H7 (cell line): ENCODE measurements around the gene NTN1. TPM values are rescaled to one million over a fixed set of nuclear protein-coding genes. Genes with fewer than 3 reads are reported as not detected.

Source experiments
- DNase-seq: peaks from one replicate; pipeline ENCODE4 v3.0.0; 2012
- H3K27me3 ChIP-seq: 2 replicates; pipeline ENCODE4 v1.6.0; 2011; ENCODE audit warnings: mild to moderate bottlenecking, low read length; ENCODE audit not compliant: control insufficient read depth, insufficient read depth
- H3K36me3 ChIP-seq: replicated peaks from 2 replicates; pipeline ENCODE4 v1.5.1; 2011; ENCODE audit warnings: low read length; ENCODE audit not compliant: control insufficient read depth, insufficient read depth
- H3K4me3 ChIP-seq: 2 replicates; pipeline ENCODE4 v1.5.1; 2011; ENCODE audit warnings: low read depth, mild to moderate bottlenecking, control low read depth, low read length, moderate library complexity; ENCODE audit not compliant: insufficient read depth
- total RNA-seq: library from RNA; depleted of rRNA; stranded (reverse); fragments of >200 nt; shearing (Covaris generic); gene quantifications from 2 replicates; pipeline ENCODE4 v1.2.3, GENCODE V29; 2014

Gene NTN1
- total RNA-seq, 1 experiment from 2014 or later = 19.1 TPM

- peaks cover 77% of the 10 kb centered on the region for H3K27me3 ChIP-seq
- H3K4me3 ChIP-seq = peak overlapping the region; percentile 44
- no peaks in the 10 kb centered on the region for H3K36me3 ChIP-seq
- DNase-seq = peak; percentile 65
These were observed 1.1 kb upstream of the NTN1 start for GRCh38 chr17:9020096-9020823.

DNA sequence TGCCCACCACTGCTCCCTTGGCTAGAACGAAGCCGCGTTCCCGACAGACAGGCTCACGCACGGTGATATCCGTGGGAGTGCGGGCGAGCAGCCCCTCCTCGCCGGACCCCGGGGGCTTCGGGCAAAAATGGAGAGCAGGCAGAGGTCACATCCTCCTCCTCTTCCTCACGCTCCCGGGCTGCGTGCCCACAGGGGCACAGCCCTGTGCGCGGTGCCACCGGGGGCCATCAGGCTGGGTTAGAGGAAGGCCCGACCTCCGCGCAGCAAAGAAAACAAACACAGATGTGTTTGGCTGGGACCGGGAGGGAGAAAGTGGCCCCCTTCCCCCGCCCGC lies 519 bp upstream of the NTN1 start:
- H3K36me3 ChIP-seq = no peaks in the 10 kb centered on the region
- H3K4me3 ChIP-seq = peak overlapping the region; percentile 44
- peaks cover 82% of the 10 kb centered on the region for H3K27me3 ChIP-seq
- no peak for DNase-seq

GRCh38 chr17:9021992-9022572 lies 772 bp downstream of the NTN1 start:
- H3K36me3 ChIP-seq = no peaks in the 10 kb centered on the region
- H3K27me3 ChIP-seq = peaks cover 84% of the 10 kb centered on the region
- peak overlapping the region; percentile 44 for H3K4me3 ChIP-seq
- DNase-seq = peak; percentile 78

DNA sequence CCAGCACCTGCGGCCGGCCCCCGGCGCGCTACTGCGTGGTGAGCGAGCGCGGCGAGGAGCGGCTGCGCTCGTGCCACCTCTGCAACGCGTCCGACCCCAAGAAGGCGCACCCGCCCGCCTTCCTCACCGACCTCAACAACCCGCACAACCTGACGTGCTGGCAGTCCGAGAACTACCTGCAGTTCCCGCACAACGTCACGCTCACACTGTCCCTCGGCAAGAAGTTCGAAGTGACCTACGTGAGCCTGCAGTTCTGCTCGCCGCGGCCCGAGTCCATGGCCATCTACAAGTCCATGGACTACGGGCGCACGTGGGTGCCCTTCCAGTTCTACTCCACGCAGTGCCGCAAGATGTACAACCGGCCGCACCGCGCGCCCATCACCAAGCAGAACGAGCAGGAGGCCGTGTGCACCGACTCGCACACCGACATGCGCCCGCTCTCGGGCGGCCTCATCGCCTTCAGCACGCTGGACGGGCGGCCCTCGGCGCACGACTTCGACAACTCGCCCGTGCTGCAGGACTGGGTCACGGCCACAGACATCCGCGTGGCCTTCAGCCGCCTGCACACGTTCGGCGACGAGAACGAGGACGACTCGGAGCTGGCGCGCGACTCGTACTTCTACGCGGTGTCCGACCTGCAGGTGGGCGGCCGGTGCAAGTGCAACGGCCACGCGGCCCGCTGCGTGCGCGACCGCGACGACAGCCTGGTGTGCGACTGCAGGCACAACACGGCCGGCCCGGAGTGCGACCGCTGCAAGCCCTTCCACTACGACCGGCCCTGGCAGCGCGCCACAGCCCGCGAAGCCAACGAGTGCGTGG lies 1.5 kb downstream of the NTN1 start:
- peaks cover 80% of the 10 kb centered on the region for H3K27me3 ChIP-seq
- H3K4me3 ChIP-seq = peak overlapping the region; percentile 44
- peak; percentile 79 for DNase-seq
- no peaks in the 10 kb centered on the region for H3K36me3 ChIP-seq

DNA sequence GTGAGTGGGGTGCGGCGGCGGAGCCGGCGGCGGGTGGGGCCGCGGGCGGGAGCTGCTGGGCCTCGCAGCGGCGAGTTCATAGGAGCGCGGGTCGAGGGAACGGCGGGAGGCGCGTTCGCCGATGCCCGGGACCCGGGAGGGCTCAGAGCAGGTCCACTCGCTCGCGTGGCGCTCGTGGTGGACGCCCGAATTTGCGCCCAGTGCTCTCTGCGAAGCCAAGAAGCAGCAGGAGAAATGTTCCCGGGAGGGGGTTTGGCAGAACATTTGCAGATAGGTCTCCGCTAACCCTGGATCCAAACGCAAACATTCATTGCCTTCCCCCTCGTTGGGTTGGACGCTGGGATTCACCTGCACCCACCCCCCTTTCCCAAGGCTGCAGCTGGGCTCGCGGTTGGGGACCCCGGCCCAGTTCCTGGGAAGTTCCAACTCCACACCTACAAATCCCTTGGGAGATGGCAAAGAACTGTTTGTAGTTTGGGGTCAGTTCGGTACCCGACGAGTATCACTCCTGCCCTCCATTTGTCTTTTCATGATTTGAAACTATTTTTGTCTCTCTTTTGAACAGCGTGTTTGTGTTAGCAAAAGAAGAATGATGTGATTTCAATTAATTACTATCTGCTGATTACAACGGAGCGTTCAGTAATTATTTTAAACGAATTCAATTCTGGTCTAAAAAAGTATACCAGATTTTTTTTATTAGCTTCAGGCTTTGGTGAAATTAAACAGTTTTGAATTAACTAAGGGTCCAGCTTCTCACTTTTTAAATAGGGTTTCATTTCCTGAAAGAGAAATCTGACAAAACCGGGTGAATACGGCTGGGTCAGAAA lies 2.3 kb downstream of the NTN1 start:
- no peaks in the 10 kb centered on the region for H3K36me3 ChIP-seq
- peaks cover 74% of the 10 kb centered on the region for H3K27me3 ChIP-seq
- peak; percentile 76 for DNase-seq
- H3K4me3 ChIP-seq = peak overlapping the region; percentile 44; the same call in 1 of the 2 replicates

- DNase-seq = peak; percentile 79
- H3K36me3 ChIP-seq = no peaks in the 10 kb centered on the region
- peaks cover 67% of the 10 kb centered on the region for H3K27me3 ChIP-seq
- H3K4me3 ChIP-seq = peak overlapping the region; percentile 0; the same call in 1 of the 2 replicates
These were observed 3.2 kb downstream of the NTN1 start for GRCh38 chr17:9024497-9024896.

DNA sequence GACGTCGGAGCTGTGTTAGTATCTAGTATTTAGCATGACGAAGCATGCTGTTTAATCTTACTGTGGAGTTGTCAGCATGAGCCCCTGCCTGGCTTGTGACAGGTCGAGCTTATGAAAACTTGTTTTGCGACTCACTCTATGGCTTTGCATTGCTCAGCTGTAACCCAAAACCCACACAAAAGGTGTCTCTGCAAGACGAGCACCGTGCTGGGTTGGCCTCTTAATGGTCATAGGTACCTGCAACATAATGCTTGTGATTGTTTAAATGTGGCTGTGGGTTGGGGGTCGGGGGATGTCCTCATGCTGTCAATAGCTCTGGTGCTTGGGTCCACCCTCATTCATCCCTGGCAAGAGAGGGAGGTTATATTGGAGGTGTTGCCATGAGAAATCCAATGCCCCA lies 5.4 kb downstream of the NTN1 start:
- Histone ChIP-seq H3K36me3 (no peaks in the 10 kb centered on the region), H3K4me3 (no peak overlapping the region), H3K27me3 (peaks cover 46% of the 10 kb centered on the region)
- no peak for DNase-seq

- Histone ChIP-seq H3K4me3 (no peak overlapping the region), H3K27me3 (peaks cover 29% of the 10 kb centered on the region), H3K36me3 (no peaks in the 10 kb centered on the region)
- DNase-seq = no peak
These were observed 7.1 kb downstream of the NTN1 start for GRCh38 chr17:9028202-9028987.

DNA sequence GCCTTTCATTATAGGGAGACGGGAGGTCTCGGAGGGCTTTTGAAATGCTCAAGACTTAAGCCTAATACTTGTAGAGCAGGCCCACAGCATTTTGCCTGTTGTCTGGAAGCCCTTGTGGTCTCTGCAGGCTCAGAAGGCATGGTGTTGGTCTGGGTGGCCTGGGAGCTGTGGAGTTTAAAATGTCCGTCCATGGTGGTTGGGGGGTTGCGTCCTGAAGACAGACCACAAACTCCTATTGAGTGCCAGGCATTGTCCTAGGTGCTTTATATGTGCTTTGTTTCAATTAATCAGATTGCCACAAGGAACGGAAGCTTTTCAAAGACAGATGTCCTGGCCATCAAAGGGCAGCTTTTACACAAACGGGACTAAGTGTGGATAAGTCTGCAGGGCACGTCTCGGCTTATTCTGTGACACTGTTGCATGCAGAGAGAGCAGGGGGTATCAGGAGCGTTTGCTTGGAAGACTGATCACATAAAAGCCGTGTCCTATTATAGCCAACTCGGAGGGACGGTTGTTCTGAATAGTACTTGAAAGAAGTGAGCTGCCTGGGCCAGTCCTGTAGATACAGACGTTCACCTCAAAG lies 7.8 kb downstream of the NTN1 start:
- H3K36me3 ChIP-seq = no peaks in the 10 kb centered on the region
- H3K27me3 ChIP-seq = peaks cover 22% of the 10 kb centered on the region
- no peak for DNase-seq
- H3K4me3 ChIP-seq = no peak overlapping the region

DNA sequence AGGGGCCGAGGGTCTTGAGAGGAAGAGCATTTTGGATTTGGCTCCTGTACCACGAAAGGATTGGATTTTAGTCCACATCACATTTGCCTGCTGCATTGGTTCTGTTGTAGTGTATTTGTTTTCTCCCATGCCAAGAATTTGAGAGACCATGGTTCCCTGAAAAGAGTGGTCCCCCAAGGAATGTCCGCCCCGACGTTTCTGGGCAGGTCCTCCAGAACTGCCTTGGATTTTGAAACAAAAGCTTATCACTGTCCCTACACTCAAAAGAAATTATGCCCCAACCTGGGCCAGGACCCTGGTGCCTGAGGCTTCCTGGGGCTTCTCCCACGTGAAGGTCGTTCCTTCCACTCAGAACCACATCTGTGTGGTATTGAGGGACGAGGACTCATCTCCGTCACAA lies 10.8 kb downstream of the NTN1 start:
- no peak for DNase-seq
- no peak overlapping the region for H3K4me3 ChIP-seq

GRCh38 chr17:9032583-9032982 lies 11.3 kb downstream of the NTN1 start:
- Histone ChIP-seq H3K36me3 (no peaks in the 10 kb centered on the region), H3K27me3 (peaks cover 2% of the 10 kb centered on the region; the same call in 1 of the 2 replicates), H3K4me3 (no peak overlapping the region)
- no peak for DNase-seq

More for the DNA sequence above, 10.8 kb downstream of the NTN1 start:
- H3K27me3 ChIP-seq = peaks cover 2% of the 10 kb centered on the region; the same call in 1 of the 2 replicates
- H3K36me3 ChIP-seq = no peaks in the 10 kb centered on the region

DNA sequence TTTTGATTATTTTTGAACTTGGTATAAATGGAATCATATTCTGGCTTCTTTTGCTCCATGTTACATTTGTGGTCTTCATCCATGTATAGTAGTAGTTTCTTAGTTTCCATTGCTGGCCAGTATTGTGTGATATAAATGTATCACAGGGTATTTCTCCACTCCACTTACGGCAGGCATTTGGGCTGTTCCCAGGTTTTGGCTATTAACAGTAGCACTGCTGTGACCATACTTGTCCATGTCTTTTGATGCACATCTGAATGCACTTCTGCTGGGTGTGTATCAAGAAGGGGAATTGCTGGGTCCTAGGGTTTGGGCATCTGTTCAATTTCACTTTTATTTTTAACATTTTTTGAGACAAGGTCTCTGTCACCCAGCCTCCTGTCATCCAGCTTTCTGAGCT lies 13.9 kb downstream of the NTN1 start:
- no peak overlapping the region for H3K4me3 ChIP-seq
- no peaks in the 10 kb centered on the region for H3K27me3 ChIP-seq
- DNase-seq = no peak
- no peaks in the 10 kb centered on the region for H3K36me3 ChIP-seq

- H3K4me3 ChIP-seq = no peak overlapping the region
- no peaks in the 10 kb centered on the region for H3K27me3 ChIP-seq
- H3K36me3 ChIP-seq = no peaks in the 10 kb centered on the region
- no peak for DNase-seq
These were observed 15.0 kb downstream of the NTN1 start for GRCh38 chr17:9036336-9036735.
